B cell (primary cell): Measurements from ENCODE around the gene ANKS1B. TPM values are rescaled to one million over a fixed set of nuclear protein-coding genes. Genes with fewer than 3 reads are reported as not detected.

Source experiments
- ATAC-seq: fragments of 200-7000 bp; cut with Tn5 transposase; one replicate; pipeline ENCODE4 v1.10.0; 2021; ENCODE audit warnings: low read depth, mild to moderate bottlenecking, moderate number of reproducible peaks, moderate library complexity
- CTCF ChIA-PET: fragments of 350-600 bp; sonication (Branson Sonifier 250); formaldehyde crosslinking; loops from one replicate; lab custom pipeline; 2021; ENCODE audit warnings: antibody characterized with exemption, inconsistent platforms; lab: Charles Lee
- POLR2A ChIA-PET: fragments of 350-600 bp; sonication (Branson Sonifier 250); formaldehyde crosslinking; loops from one replicate; lab custom pipeline; 2021; ENCODE audit warnings: antibody characterized with exemption; lab: Charles Lee
- DNase-seq: peaks from one replicate; pipeline ENCODE4 v3.0.0; 2013
- H2AFZ ChIP-seq: 2 replicates; pipeline ENCODE4 v1.6.1; 2012; ENCODE audit warnings: mild to moderate bottlenecking, low read depth, low read length; ENCODE audit not compliant: insufficient read depth, poor library complexity, severe bottlenecking
- H3K27ac ChIP-seq, 2 donors: 1 replicate in 1 of 2; 2 replicates in 1 of 2; pipeline ENCODE4 v1.5.1; 2012 to 2013; ENCODE audit warnings: low read length in 2 of 2, mild to moderate bottlenecking in 2 of 2, moderate library complexity in 1 of 2
- H3K27me3 ChIP-seq, 4 experiments: fragments of 200-600 bp in 1 of 4; sonication (generic) in 1 of 4; replicated peaks in 1 of 4; 1 replicate in 2 of 4; 2 replicates in 2 of 4; pipeline versions ENCODE4 v1.6.1 to v1.7.0; 2013 to 2016; ENCODE audit warnings: low read length in 3 of 4, mild to moderate bottlenecking in 2 of 4, mixed read lengths in 1 of 4, moderate library complexity in 1 of 4; ENCODE audit not compliant: insufficient read depth in 4 of 4, control insufficient read depth in 3 of 4; ENCODE audit errors: control extremely low read depth in 1 of 4
- H3K36me3 ChIP-seq, 2 experiments: replicated peaks in 1 of 2; 1 replicate in 1 of 2; 2 replicates in 1 of 2; pipeline versions ENCODE4 v1.6.1 to v1.7.1; 2013; ENCODE audit warnings: low read length in 1 of 2; ENCODE audit not compliant: insufficient read depth in 2 of 2, control insufficient read depth in 1 of 2; ENCODE audit errors: control extremely low read depth in 1 of 2, extremely low read depth in 1 of 2
- H3K4me1 ChIP-seq, 2 donors: fragments of 200-600 bp in 1 of 2; sonication (generic) in 1 of 2; 1 replicate in 1 of 2; 2 replicates in 1 of 2; pipeline versions ENCODE4 v1.5.1 to v1.6.1; 2013 to 2017; ENCODE audit warnings: low read length in 2 of 2; ENCODE audit not compliant: control insufficient read depth in 2 of 2, insufficient read depth in 2 of 2
- H3K4me2 ChIP-seq: replicated peaks from 2 replicates; pipeline ENCODE3; 2012; ENCODE audit warnings: mild to moderate bottlenecking, low read depth, low read length; ENCODE audit not compliant: poor library complexity, severe bottlenecking
- H3K4me3 ChIP-seq, 5 experiments: fragments of 200-600 bp in 1 of 5; sonication (generic) in 1 of 5; 1 replicate in 3 of 5; 2 replicates in 2 of 5; pipeline versions ENCODE4 v1.5.1 to v1.7.0; 2011 to 2016; ENCODE audit warnings: low read length in 4 of 5, mild to moderate bottlenecking in 4 of 5, low read depth in 2 of 5, control low read depth in 1 of 5, moderate library complexity in 1 of 5; ENCODE audit not compliant: insufficient read depth in 1 of 5; ENCODE audit errors: control extremely low read depth in 1 of 5, extremely low read depth in 1 of 5
- H3K79me2 ChIP-seq: fragments of 200-600 bp; sonication (generic); one replicate; pipeline ENCODE4 v1.6.0; 2016; ENCODE audit warnings: low read length; ENCODE audit not compliant: control insufficient read depth, insufficient read depth
- H3K9ac ChIP-seq: fragments of 200-600 bp; sonication (generic); 2 replicates; pipeline ENCODE4 v1.6.1; 2017; ENCODE audit warnings: mild to moderate bottlenecking, low read length, moderate library complexity
- H3K9me3 ChIP-seq, 3 donors: one replicate each; pipeline versions ENCODE4 v1.6.1 to v1.7.1; 2013; ENCODE audit warnings: low read length in 2 of 3; ENCODE audit not compliant: control insufficient read depth in 2 of 3, insufficient read depth in 1 of 3; ENCODE audit errors: control extremely low read depth in 1 of 3
- H4K20me1 ChIP-seq: 2 replicates; pipeline ENCODE4 v1.6.0; 2012; ENCODE audit warnings: mild to moderate bottlenecking, low read length; ENCODE audit not compliant: insufficient read depth, control insufficient read depth, poor library complexity, severe bottlenecking
- H3K27ac Mint-ChIP-seq: one replicate; pipeline ENCODE4 v1.8.0; 2021; ENCODE audit warnings: mixed read lengths
- H3K27me3 Mint-ChIP-seq: one replicate; pipeline ENCODE4 v1.8.0; 2021; ENCODE audit warnings: mixed read lengths
- H3K4me1 Mint-ChIP-seq: one replicate; pipeline ENCODE4 v1.8.0; 2021; ENCODE audit warnings: mixed read lengths
- H3K4me3 Mint-ChIP-seq: one replicate; pipeline ENCODE4 v1.8.0; 2021; ENCODE audit warnings: mixed read lengths
- H3K9me3 Mint-ChIP-seq: one replicate; pipeline ENCODE4 v1.8.0; 2022; ENCODE audit warnings: mixed read lengths; ENCODE audit not compliant: insufficient read depth
- CTCF ChIP-seq: fragments of 200-600 bp; IDR thresholded peaks from one replicate; pipeline ENCODE4 v1.8.0; 2022; ENCODE audit warnings: antibody characterized with exemption, mild to moderate bottlenecking
- EZH2 ChIP-seq: IDR thresholded peaks from 2 replicates; pipeline ENCODE4 v1.6.1; 2012; ENCODE audit warnings: borderline replicate concordance, low read depth, mild to moderate bottlenecking, moderate library complexity, low read length; ENCODE audit not compliant: insufficient read depth, poor library complexity, severe bottlenecking
- WGBS: methylation state at CpG from one replicate; pipeline ENCODE4 v1.1.5; 2013; ENCODE audit warnings: missing lambda C conversion rate; ENCODE audit not compliant: insufficient coverage; 5-methylcytosine and 5-hydroxymethylcytosine counted together
- intact Hi-C: fragments of 100-400 bp; cut with micrococcal nuclease; formaldehyde crosslinking; loops from one replicate; pipeline ENCODE4 v1.10.0; 2022
- polyA plus RNA-seq: library from polyadenylated mRNA; depleted of rRNA; stranded (reverse); fragments of >200 nt; gene quantifications from 2 replicates; pipeline ENCODE4 v1.2.3, GENCODE V29; 2012
- total RNA-seq, 2 donors: library from RNA; stranded (reverse); fragments of 120-200 nt in 1 of 2; gene quantifications; 1 replicate in 1 of 2; 2 replicates in 1 of 2; pipeline versions ENCODE4 v1.2.3 to v1.2.4, GENCODE V29; 2013 to 2022

ANKS1B gene
- total and polyA plus RNA-seq, 2 donors (not counting 1 experiment from before 2014, with no cell fraction given) = not detected

- Histone ChIP-seq H3K79me2 (no peaks in the 10 kb centered on the region), H3K36me3 (peaks cover 3 to 49% of the 10 kb centered on the region in 2 experiments), H2AFZ (no peak overlapping the region), H3K27me3 (no peaks in the 10 kb centered on the region), H3K4me2 (no peak overlapping the region), H4K20me1 (no peaks in the 10 kb centered on the region), H3K9me3 (no peaks in the 10 kb centered on the region), H3K4me3 (no peak overlapping the region), H3K4me1 (no peaks in the 10 kb centered on the region), H3K9ac (no peak overlapping the region), H3K27ac (no peak overlapping the region)
- no peak overlapping the region for H3K4me3 Mint-ChIP-seq
- ChIA-PET CTCF (interaction anchor here (0.6 to 1.6 kb wide), 3 partner anchors 13 to 298 kb away, joined by 3 read pairs; no protein-coding TSS in a partner anchor), POLR2A (no interaction called here)
- WGBS = 6% methylated on average over 2 of the region's 6 CpGs
- ATAC-seq (no peak), DNase-seq (peak; percentile 35)
- H3K9me3 Mint-ChIP-seq = no peaks in the 10 kb centered on the region
- H3K27me3 Mint-ChIP-seq = no peaks in the 10 kb centered on the region
- intact Hi-C loops = no loop called here
- H3K27ac Mint-ChIP-seq = no peak overlapping the region
- no peak for TF ChIP-seq CTCF
- no peak for TF ChIP-seq EZH2
- H3K4me1 Mint-ChIP-seq = no peaks in the 10 kb centered on the region
These were observed 1285.9 kb downstream of the ANKS1B start for GRCh38 chr12:98698603-98699463.

GRCh38 chr12:98697209-98697608 lies 1287.5 kb downstream of the ANKS1B start:
- H3K4me2 ChIP-seq = no peak overlapping the region
- no peaks in the 10 kb centered on the region for H3K79me2 ChIP-seq
- H3K9me3 ChIP-seq = no peaks in the 10 kb centered on the region
- Mint-ChIP-seq H3K27ac (no peak overlapping the region), H3K9me3 (no peaks in the 10 kb centered on the region), H3K4me1 (peaks cover 2% of the 10 kb centered on the region), H3K27me3 (no peaks in the 10 kb centered on the region), H3K4me3 (no peak overlapping the region)
- H3K4me1 ChIP-seq = no peaks in the 10 kb centered on the region
- ATAC-seq = no peak
- no peak overlapping the region for H3K4me3 ChIP-seq
- no CpG with 5 or more reads among the region's 2 CpGs for WGBS
- POLR2A ChIA-PET = no interaction called here
- intact Hi-C loops = no loop called here
- no peak for DNase-seq
- no peak overlapping the region for H3K27ac ChIP-seq
- no peak overlapping the region for H3K9ac ChIP-seq
- CTCF ChIA-PET = no interaction called here
- H4K20me1 ChIP-seq = no peaks in the 10 kb centered on the region
- H3K27me3 ChIP-seq = no peaks in the 10 kb centered on the region
- no peak for TF ChIP-seq CTCF
- no peak for TF ChIP-seq EZH2
- peaks cover 2 to 48% of the 10 kb centered on the region in 2 experiments for H3K36me3 ChIP-seq
- H2AFZ ChIP-seq = no peak overlapping the region
